Effector memory CD8-positive, alpha-beta T cell (primary cell): ENCODE data around the gene ZSCAN5A.

Source experiments
- ATAC-seq: fragments of 150-1000 bp; cut with Tn5 transposase; replicated peaks from 2 replicates; pipeline ENCODE4 v1.10.0; 2021; ENCODE audit warnings: mild to moderate bottlenecking, moderate library complexity
- DNase-seq, 3 experiments: peaks; one replicate each; pipeline ENCODE4 v3.0.0; 2021
- H3K27ac Mint-ChIP-seq, 2 donors: one replicate each; pipeline ENCODE4 v1.8.0; 2022; ENCODE audit warnings: mild to moderate bottlenecking in 2 of 2, mixed read lengths in 2 of 2, moderate library complexity in 2 of 2
- H3K27me3 Mint-ChIP-seq, 2 donors: one replicate each; pipeline ENCODE4 v1.8.0; 2022; ENCODE audit warnings: mixed read lengths in 2 of 2
- H3K36me3 Mint-ChIP-seq: one replicate; pipeline ENCODE4 v1.8.0; 2022; ENCODE audit warnings: mild to moderate bottlenecking, moderate library complexity, mixed read lengths; ENCODE audit not compliant: insufficient read depth
- H3K4me1 Mint-ChIP-seq, 2 donors: one replicate each; pipeline ENCODE4 v1.8.0; 2022; ENCODE audit warnings: low read depth in 2 of 2, mixed read lengths in 2 of 2
- H3K4me3 Mint-ChIP-seq, 2 donors: one replicate each; pipeline ENCODE4 v1.8.0; 2022; ENCODE audit warnings: mild to moderate bottlenecking in 2 of 2, mixed read lengths in 2 of 2, moderate library complexity in 2 of 2
- H3K9me3 Mint-ChIP-seq, 2 donors: one replicate each; pipeline ENCODE4 v1.8.0; 2022; ENCODE audit warnings: mixed read lengths in 2 of 2

Gene ZSCAN5A

DNA sequence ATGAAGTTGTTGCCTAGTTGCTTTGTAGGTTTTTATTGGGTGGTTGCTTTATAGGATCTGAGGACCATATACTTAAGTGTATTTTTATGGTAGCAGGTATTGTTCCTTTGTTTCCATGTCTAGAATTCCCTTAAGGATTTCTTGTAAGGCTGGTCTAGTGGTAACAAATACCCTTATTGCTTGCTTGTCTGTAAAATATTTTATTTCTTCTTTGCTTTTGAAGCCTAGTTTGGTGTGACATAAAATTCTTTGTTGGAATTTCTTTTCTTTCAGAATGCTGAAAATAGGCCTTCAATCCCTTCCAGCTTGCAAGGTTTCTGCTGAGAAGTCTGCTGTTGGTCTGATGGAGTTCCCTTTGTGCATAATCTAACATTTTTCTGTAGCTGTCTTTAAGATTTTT is 18.1 kb upstream of the ZSCAN5A start:
- Mint-ChIP-seq H3K27me3 (peaks cover 15 to 19% of the 10 kb centered on the region in 2 donors), H3K9me3 (no peaks in the 10 kb centered on the region), H3K4me1 (no peaks in the 10 kb centered on the region), H3K27ac (no peak overlapping the region), H3K36me3 (no peaks in the 10 kb centered on the region), H3K4me3 (no peak overlapping the region)
- ATAC-seq: no peak
- no peak for DNase-seq

DNA sequence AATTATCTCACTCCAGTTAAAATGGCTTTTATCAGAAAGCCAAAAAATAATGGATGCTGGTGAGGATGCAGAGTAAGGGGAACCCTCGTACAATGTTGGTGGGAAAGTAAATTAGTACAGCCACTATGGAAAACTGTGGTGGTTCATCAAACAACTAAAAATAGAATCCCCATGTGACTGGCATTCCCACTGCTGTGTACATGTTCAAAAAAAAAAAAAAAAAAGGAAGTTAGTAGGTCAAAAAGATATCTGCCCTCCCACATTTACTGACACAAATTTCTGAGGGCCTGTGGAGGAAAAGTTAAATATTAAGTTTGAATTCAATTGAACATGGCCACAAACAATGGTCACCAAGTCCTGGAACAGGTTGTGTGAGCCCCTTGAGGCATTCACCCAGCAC is 9.8 kb upstream of the ZSCAN5A start:
- H3K27ac Mint-ChIP-seq: no peak overlapping the region
- no peak overlapping the region for H3K4me3 Mint-ChIP-seq
- H3K9me3 Mint-ChIP-seq: no peaks in the 10 kb centered on the region
- no peak for DNase-seq
- no peak for ATAC-seq
- no peaks in the 10 kb centered on the region for H3K36me3 Mint-ChIP-seq
- H3K4me1 Mint-ChIP-seq: no peaks in the 10 kb centered on the region
- peaks cover 20 to 23% of the 10 kb centered on the region in 2 donors for H3K27me3 Mint-ChIP-seq

GRCh38 chr19:56321989-56322440 is 7.4 kb upstream of the ZSCAN5A start:
- no peaks in the 10 kb centered on the region for H3K9me3 Mint-ChIP-seq
- ATAC-seq: no peak
- H3K4me1 Mint-ChIP-seq: no peaks in the 10 kb centered on the region
- no peak overlapping the region for H3K4me3 Mint-ChIP-seq
- H3K36me3 Mint-ChIP-seq: no peaks in the 10 kb centered on the region
- H3K27ac Mint-ChIP-seq: no peak overlapping the region
- H3K27me3 Mint-ChIP-seq: peaks cover 20 to 22% of the 10 kb centered on the region in 2 donors
- no peak for DNase-seq

GRCh38 chr19:56321254-56321988 is 6.8 kb upstream of the ZSCAN5A start:
- no peaks in the 10 kb centered on the region for H3K9me3 Mint-ChIP-seq
- H3K27ac Mint-ChIP-seq: no peak overlapping the region
- ATAC-seq: no peak
- no peaks in the 10 kb centered on the region for H3K36me3 Mint-ChIP-seq
- no peaks in the 10 kb centered on the region for H3K4me1 Mint-ChIP-seq
- no peak overlapping the region for H3K4me3 Mint-ChIP-seq
- peaks cover 16 to 20% of the 10 kb centered on the region in 2 donors for H3K27me3 Mint-ChIP-seq
- no peak for DNase-seq

DNA sequence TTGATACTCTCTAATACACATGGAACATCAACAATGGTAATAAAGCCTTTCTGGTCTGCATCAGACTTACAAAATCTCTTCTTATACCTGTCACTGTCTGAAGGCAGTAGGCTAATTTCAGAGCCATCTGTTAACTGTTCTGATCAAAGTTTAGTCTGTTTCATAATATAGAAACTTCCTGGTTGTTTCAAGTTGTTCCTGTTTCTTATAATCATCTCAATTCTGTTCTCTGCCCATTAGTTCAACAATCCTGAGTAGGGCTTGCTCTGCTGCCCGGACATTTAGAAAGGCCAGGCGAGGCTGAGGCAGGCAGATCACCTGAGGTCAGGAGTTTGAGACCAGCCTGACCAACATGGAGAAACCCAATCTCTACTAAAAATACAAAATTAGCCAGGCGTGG is 5.4 kb upstream of the ZSCAN5A start:
- no peak overlapping the region for H3K4me3 Mint-ChIP-seq
- no peak overlapping the region for H3K27ac Mint-ChIP-seq

DNA sequence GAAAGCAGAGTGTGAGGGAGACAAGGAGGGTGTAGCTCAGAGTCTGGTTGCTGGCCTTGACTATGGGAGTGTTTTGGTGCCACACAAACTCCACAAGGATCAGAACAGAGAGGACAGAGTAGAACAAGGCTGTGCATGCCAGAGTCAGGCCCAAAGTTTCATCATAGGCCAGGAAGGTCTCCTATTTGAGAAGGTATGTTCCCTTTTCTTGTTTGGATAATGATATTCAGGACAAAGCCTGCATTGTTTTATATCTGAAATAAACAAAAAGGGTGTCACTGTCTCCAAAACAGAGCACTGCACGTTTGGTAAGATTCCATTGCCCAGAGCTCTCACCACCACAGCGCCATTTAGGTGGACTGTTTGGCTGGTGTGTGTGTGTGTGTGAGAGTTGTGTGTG is 3.1 kb upstream of the ZSCAN5A start:
- H3K27ac Mint-ChIP-seq: no peak overlapping the region
- DNase-seq (no peak), ATAC-seq (no peak)
- no peaks in the 10 kb centered on the region for H3K9me3 Mint-ChIP-seq
- peaks cover 9 to 20% of the 10 kb centered on the region in 2 donors for H3K27me3 Mint-ChIP-seq
- H3K4me3 Mint-ChIP-seq: no peak overlapping the region
- peaks cover 17% of the 10 kb centered on the region for H3K36me3 Mint-ChIP-seq
- peaks cover 12 to 18% of the 10 kb centered on the region in 2 donors for H3K4me1 Mint-ChIP-seq

More for the DNA sequence above, 5.4 kb upstream of the ZSCAN5A start:
- peaks cover 4% of the 10 kb centered on the region for H3K36me3 Mint-ChIP-seq
- DNase-seq: no peak
- no peak for ATAC-seq
- peaks cover 0 to 6% of the 10 kb centered on the region in 2 donors for H3K4me1 Mint-ChIP-seq
- H3K27me3 Mint-ChIP-seq: peaks cover 15 to 20% of the 10 kb centered on the region in 2 donors
- H3K9me3 Mint-ChIP-seq: no peaks in the 10 kb centered on the region

DNA sequence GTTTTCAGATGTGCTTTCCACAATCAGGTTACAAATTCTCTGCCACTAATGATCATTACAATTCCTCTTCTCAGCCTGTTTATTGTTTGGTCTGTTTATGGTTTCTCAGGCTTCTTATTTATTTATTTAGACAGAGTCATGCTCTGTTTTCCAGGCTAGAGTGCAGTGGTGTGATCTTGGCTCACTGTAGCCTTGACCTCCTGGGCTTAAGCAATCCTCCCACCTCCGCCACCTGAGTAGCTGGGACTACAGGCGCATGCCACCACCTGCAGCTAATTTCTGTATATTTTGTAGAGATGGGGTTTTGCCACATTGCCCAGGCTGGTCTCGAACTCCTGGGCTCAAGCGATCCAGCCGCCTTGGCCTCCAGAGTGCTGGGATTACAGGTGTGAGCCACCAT is 2.1 kb upstream of the ZSCAN5A start:
- Mint-ChIP-seq H3K4me3 (no peak overlapping the region), H3K9me3 (no peaks in the 10 kb centered on the region), H3K27ac (no peak overlapping the region), H3K27me3 (peaks cover 7 to 18% of the 10 kb centered on the region in 2 donors), H3K36me3 (peaks cover 17% of the 10 kb centered on the region), H3K4me1 (peaks cover 12 to 18% of the 10 kb centered on the region in 2 donors)
- DNase-seq (no peak), ATAC-seq (no peak)

- Mint-ChIP-seq H3K36me3 (peaks cover 20% of the 10 kb centered on the region), H3K4me1 (peaks cover 12 to 18% of the 10 kb centered on the region in 2 donors), H3K27ac (peak overlapping the region; percentile 99 to 100), H3K9me3 (no peaks in the 10 kb centered on the region), H3K4me3 (peak overlapping the region; percentile 83 to 96), H3K27me3 (peaks cover 0 to 7% of the 10 kb centered on the region in 2 donors)
- DNase-seq: peak; percentile 87 to 92 (median 91)
- peak; percentile 77 for ATAC-seq
Observed at GRCh38 chr19:56315077-56315828, 614 bp upstream of the ZSCAN5A start.

- peak overlapping the region; percentile 99 to 100 for H3K27ac Mint-ChIP-seq
- DNase-seq (no peak), ATAC-seq (no peak)
- no peaks in the 10 kb centered on the region for H3K27me3 Mint-ChIP-seq
- no peaks in the 10 kb centered on the region for H3K9me3 Mint-ChIP-seq
- H3K4me3 Mint-ChIP-seq: peak overlapping the region; percentile 83 to 96
- peaks cover 20% of the 10 kb centered on the region for H3K36me3 Mint-ChIP-seq
- peaks cover 12 to 20% of the 10 kb centered on the region in 2 donors for H3K4me1 Mint-ChIP-seq
Observed at GRCh38 chr19:56314018-56314380, 640 bp downstream of the ZSCAN5A start.

- no peak for DNase-seq
- Mint-ChIP-seq H3K36me3 (peaks cover 20% of the 10 kb centered on the region), H3K27me3 (no peaks in the 10 kb centered on the region)
Observed at GRCh38 chr19:56312787-56313657, 1.6 kb downstream of the ZSCAN5A start.

GRCh38 chr19:56312342-56312741 is 2.3 kb downstream of the ZSCAN5A start:
- DNase-seq (no peak), ATAC-seq (no peak)
- Mint-ChIP-seq H3K27me3 (no peaks in the 10 kb centered on the region), H3K27ac (no peak overlapping the region), H3K4me1 (peaks cover 12 to 20% of the 10 kb centered on the region in 2 donors), H3K4me3 (no peak overlapping the region), H3K9me3 (no peaks in the 10 kb centered on the region), H3K36me3 (peaks cover 20% of the 10 kb centered on the region)

More at GRCh38 chr19:56312787-56313657, 1.6 kb downstream of the ZSCAN5A start:
- Mint-ChIP-seq H3K27ac (peak overlapping the region; percentile 99 to 100), H3K4me1 (peaks cover 12 to 20% of the 10 kb centered on the region in 2 donors), H3K9me3 (no peaks in the 10 kb centered on the region), H3K4me3 (peak overlapping the region; percentile 83 to 96)
- ATAC-seq: no peak

DNA sequence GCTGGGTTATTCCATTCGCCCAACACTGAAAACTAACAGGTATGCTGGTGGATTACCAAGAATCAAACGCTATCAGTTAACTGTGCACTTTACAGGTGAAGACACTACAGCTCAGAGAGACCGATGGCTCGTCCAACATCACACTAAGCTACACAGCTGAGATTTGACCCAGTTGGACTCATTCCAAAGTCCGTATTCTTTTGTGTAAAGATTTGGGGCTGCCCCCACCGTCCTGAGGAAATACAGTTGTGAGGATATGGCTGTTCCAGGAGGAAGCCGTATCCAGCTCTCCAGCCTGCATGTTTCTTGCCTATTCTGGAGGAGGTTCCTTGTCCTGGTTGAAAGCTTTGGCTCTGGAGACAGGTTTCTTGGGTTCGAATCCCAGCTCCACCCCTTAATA is 4.2 kb downstream of the ZSCAN5A start:
- Mint-ChIP-seq H3K9me3 (no peaks in the 10 kb centered on the region), H3K27ac (no peak overlapping the region), H3K4me3 (no peak overlapping the region), H3K27me3 (no peaks in the 10 kb centered on the region), H3K36me3 (peaks cover 20% of the 10 kb centered on the region), H3K4me1 (peaks cover 12 to 16% of the 10 kb centered on the region in 2 donors)
- no peak for DNase-seq
- no peak for ATAC-seq

DNA sequence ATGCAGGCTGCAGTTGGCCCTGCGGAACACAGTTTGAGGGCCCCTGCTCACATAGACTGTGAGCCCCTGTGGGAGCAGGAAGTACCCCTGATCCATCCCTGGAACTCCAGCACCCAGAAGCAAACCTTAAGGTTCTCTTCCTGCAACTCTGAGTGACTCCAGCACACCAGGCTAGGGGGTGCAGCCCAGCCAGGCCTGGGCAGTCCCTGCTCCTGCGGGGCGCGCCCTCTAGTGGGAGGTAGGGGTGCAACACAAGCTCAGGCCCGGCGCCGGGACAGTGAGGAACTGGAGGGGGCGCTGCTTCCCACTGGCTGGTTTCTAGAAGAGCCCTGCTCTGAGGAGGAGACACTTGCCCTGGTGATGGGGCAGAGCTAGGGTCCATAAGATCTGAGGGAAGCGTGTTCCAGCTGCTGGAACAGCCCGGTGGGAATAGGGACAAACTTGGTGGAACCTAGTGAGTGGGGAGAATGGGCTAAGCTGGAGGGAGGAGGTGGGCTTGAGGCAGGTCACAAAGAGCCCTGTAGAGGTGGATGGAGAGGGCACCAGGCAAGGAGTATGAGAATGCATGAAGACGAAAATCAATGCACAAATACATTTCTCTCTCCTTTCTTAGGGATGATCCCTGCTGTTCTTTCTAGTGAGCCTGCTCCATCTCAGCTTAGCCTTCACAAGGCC is 5.0 kb downstream of the ZSCAN5A start:
- H3K4me3 Mint-ChIP-seq: no peak overlapping the region
- H3K27ac Mint-ChIP-seq: no peak overlapping the region
- H3K9me3 Mint-ChIP-seq: no peaks in the 10 kb centered on the region
- H3K36me3 Mint-ChIP-seq: peaks cover 12% of the 10 kb centered on the region
- H3K27me3 Mint-ChIP-seq: no peaks in the 10 kb centered on the region
- H3K4me1 Mint-ChIP-seq: peaks cover 12 to 14% of the 10 kb centered on the region in 2 donors
- DNase-seq (peak; percentile 48 to 57 (median 50)), ATAC-seq (peak; percentile 25)
